Measurements from ENCODE around the gene CENPF. TPM values are rescaled to one million over a fixed set of nuclear protein-coding genes. Genes with fewer than 3 reads are reported as not detected.

Gene CENPF
- total and polyA plus RNA-seq, 4 donors, result 1.2 to 9.7 (median 1.9) TPM

- H3K27me3 ChIP-seq (ENCODE audit: control insufficient read depth in 3 of 3, insufficient read depth in 3 of 3, low read length in 2 of 3), result no peaks in the 10 kb centered on the region
- peaks cover 0 to 2% (median 0%) of the 10 kb centered on the region in 5 donors for H3K4me1 ChIP-seq (ENCODE audit: control insufficient read depth in 5 of 5, insufficient read depth in 5 of 5, low read length in 5 of 5)
- no peak overlapping the region for H3K4me3 ChIP-seq
- DNase-seq, result no peak
- TF ChIP-seq CTCF (IDR thresholded peaks at IDR 0.05; ENCODE audit: control extremely low read depth, extremely low read depth), result no peak
- peaks cover 0 to 19% (median 9%) of the 10 kb centered on the region in 4 donors for H3K36me3 ChIP-seq (ENCODE audit: control insufficient read depth in 4 of 4, insufficient read depth in 4 of 4, low read length in 4 of 4)
- ATAC-seq (ENCODE audit: insufficient read depth, low FRiP score), result no peak
- WGBS, 2 donors, result 98 to 99% methylated on average over 10 of the region's 10 CpGs
- H3K9ac ChIP-seq (ENCODE audit: insufficient read depth in 1 of 2, low read length in 2 of 2), result no peak overlapping the region
- no peaks in the 10 kb centered on the region for H3K9me3 ChIP-seq (ENCODE audit: control insufficient read depth in 4 of 4, insufficient read depth in 3 of 4, low read length in 3 of 4)
- no peak overlapping the region for H3K27ac ChIP-seq (ENCODE audit: low read depth in 1 of 2, low read length in 1 of 2)
Observed at GRCh38 chr1:214645712-214646111, 42.7 kb downstream of the CENPF start.

- Histone ChIP-seq H3K9me3 (ENCODE audit: control insufficient read depth in 4 of 4, insufficient read depth in 3 of 4, low read length in 3 of 4) (no peaks in the 10 kb centered on the region), H3K4me1 (ENCODE audit: control insufficient read depth in 5 of 5, insufficient read depth in 5 of 5, low read length in 5 of 5) (peaks cover 0 to 2% (median 0%) of the 10 kb centered on the region in 5 donors), H3K4me3 (no peak overlapping the region), H3K27ac (ENCODE audit: low read depth in 1 of 2, low read length in 1 of 2) (no peak overlapping the region), H3K27me3 (ENCODE audit: control insufficient read depth in 3 of 3, insufficient read depth in 3 of 3, low read length in 2 of 3) (no peaks in the 10 kb centered on the region), H3K36me3 (ENCODE audit: control insufficient read depth in 4 of 4, insufficient read depth in 4 of 4, low read length in 4 of 4) (peaks cover 0 to 15% (median 7%) of the 10 kb centered on the region in 4 donors), H3K9ac (ENCODE audit: insufficient read depth in 1 of 2, low read length in 2 of 2) (no peak overlapping the region)
- DNase-seq (no peak), ATAC-seq (ENCODE audit: insufficient read depth, low FRiP score) (no peak)
- no peak for TF ChIP-seq CTCF (IDR thresholded peaks at IDR 0.05; ENCODE audit: control extremely low read depth, extremely low read depth)
- 93 to 94% methylated on average over 3 of the region's 3 CpGs for WGBS, 2 donors
Observed at GRCh38 chr1:214648801-214649200, 45.8 kb downstream of the CENPF start.

- ATAC-seq (ENCODE audit: insufficient read depth, low FRiP score), result no peak
- TF ChIP-seq CTCF (IDR thresholded peaks at IDR 0.05; ENCODE audit: control extremely low read depth, extremely low read depth), result no peak
- H3K9me3 ChIP-seq (ENCODE audit: control insufficient read depth in 4 of 4, insufficient read depth in 3 of 4, low read length in 3 of 4), result no peaks in the 10 kb centered on the region
- peaks cover 0 to 19% (median 7%) of the 10 kb centered on the region in 4 donors for H3K36me3 ChIP-seq (ENCODE audit: control insufficient read depth in 4 of 4, insufficient read depth in 4 of 4, low read length in 4 of 4)
- H3K4me3 ChIP-seq, result no peak overlapping the region
- no peak overlapping the region for H3K9ac ChIP-seq (ENCODE audit: insufficient read depth in 1 of 2, low read length in 2 of 2)
- peaks cover 0 to 2% (median 0%) of the 10 kb centered on the region in 5 donors for H3K4me1 ChIP-seq (ENCODE audit: control insufficient read depth in 5 of 5, insufficient read depth in 5 of 5, low read length in 5 of 5)
- H3K27me3 ChIP-seq (ENCODE audit: control insufficient read depth in 3 of 3, insufficient read depth in 3 of 3, low read length in 2 of 3), result no peaks in the 10 kb centered on the region
- no peak for DNase-seq
- no peak overlapping the region for H3K27ac ChIP-seq (ENCODE audit: low read depth in 1 of 2, low read length in 1 of 2)
- 99 to 100% methylated on average over 2 of the region's 2 CpGs for WGBS, 2 donors
Observed at GRCh38 chr1:214649607-214650006, 46.6 kb downstream of the CENPF start.

- 96 to 99% methylated on average over 4 of the region's 4 CpGs for WGBS, 2 donors
- no peaks in the 10 kb centered on the region for H3K27me3 ChIP-seq (ENCODE audit: control insufficient read depth in 3 of 3, insufficient read depth in 3 of 3, low read length in 2 of 3)
- H3K9me3 ChIP-seq (ENCODE audit: control insufficient read depth in 4 of 4, insufficient read depth in 3 of 4, low read length in 3 of 4), result no peaks in the 10 kb centered on the region
- H3K27ac ChIP-seq (ENCODE audit: low read depth in 1 of 2, low read length in 1 of 2), result no peak overlapping the region
- no peak overlapping the region for H3K4me3 ChIP-seq
- TF ChIP-seq CTCF (IDR thresholded peaks at IDR 0.05; ENCODE audit: control extremely low read depth, extremely low read depth), result no peak
- DNase-seq, result no peak
- peaks cover 0 to 2% (median 0%) of the 10 kb centered on the region in 5 donors for H3K4me1 ChIP-seq (ENCODE audit: control insufficient read depth in 5 of 5, insufficient read depth in 5 of 5, low read length in 5 of 5)
- H3K36me3 ChIP-seq (ENCODE audit: control insufficient read depth in 4 of 4, insufficient read depth in 4 of 4, low read length in 4 of 4), result peaks cover 0 to 13% (median 3%) of the 10 kb centered on the region in 4 donors
- ATAC-seq (ENCODE audit: insufficient read depth, low FRiP score), result no peak
- H3K9ac ChIP-seq (ENCODE audit: insufficient read depth in 1 of 2, low read length in 2 of 2), result no peak overlapping the region
Observed at GRCh38 chr1:214650664-214651063, 47.7 kb downstream of the CENPF start.
